Measurements from ENCODE around the gene GLIS1.

Gene GLIS1

DNA sequence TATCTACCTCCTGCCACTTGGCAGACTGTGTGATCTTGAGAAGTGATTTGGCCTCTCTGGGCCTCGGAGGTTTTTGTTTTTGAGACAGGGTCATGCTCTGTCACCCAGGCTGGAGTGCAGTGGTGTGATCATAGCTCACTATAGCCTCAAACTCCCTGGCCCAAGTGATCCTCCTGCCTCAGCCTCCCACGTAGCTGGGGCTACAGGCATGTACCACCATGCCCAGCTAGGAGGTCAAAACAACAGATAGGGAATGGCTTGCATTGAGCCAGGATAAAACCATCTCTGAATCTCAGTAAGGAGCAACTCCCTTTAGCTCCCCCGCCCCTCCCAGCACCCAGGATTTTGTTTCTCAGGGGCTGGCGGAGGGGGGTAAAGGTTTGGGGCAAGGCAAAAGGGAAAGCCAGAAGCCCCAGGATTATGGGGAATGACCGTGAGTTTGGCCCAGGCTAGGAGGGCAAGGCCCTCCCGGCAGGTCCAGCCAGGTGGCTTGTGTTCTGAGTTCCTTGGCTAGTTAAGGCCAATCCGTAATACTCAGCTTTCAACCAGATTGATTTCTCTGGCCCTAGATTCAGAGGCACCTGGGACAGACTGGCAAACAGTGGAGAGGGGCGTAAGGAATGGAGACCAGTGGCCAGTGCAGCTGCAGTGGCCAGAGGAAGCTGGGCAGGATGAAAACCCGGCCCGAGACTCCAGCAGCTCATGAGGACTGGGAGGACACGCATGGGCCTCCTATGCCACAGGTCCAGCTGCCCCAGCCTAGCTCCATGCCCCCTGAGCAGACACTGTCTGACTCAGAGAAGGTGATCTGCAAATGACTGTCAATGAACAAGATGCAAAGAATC lies 149.7 kb downstream of the GLIS1 start:
- DNase-seq: no peak

DNA sequence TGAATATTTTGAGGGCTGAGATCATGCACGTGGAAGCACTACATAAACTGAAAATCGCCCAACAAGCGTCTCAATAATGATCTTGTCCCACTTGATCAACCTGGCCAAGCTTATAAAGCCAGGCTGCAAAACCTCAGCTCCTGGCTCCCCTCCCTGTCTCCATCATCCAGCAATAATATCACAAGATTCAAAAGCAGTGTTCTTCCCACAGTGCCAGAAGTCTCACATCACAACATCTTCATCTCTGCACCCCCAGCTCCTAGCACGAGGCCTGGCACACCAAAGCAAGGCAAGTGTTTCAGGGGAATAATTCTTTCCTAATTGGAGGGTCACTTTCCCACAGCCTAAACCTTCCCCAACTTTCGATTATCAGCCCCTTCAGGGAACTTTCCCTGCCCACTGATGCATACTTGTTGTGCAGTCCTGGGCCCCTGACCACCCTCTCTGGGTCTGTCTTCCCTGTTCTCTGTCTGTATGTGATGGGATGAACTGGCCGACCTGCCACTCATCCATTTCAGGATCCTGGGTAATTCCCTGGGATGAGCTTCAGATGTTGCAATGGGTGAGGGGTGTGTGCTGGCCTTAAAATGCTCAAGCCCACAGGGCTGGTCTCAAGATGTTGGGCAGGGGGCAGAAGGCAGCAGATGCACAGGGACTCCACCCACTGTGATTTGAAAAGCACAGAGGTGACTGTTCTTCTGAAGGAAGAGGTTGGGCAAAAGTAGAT lies 150.7 kb downstream of the GLIS1 start:
- peak; percentile 29 for DNase-seq

DNA sequence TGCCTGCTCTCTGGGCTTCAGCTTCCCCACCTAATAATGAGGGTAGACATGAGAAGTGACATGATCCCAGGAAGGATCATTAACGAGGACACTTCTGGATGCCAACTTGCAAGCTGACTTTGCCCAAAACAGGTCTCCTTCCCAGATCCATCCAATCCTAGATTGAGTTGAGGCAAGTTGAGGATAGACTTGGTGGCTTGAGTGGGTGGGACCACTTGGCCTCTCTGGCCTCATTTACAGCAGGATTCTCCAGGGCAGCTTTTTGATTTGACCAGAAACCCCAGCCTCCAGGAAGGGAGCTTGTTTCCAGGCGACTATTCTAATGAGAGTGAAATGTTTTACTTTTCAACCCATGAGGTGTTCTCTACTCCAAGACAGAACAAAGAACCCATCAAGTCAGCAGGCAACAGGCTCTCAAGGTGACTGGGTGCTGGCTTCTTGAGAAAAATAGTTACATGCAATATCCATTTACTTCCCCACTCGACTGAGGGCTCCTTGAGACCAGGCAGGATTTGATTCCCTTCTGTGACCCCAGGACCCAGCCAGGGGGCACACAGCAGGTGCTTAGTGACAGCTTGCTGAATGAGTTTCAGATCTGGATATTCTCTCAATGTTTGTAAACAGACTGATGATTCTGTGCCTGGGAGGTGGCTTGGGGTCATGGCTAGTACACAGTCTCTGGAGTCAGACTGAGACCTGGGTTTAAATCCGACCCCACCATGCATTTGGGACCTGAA lies 151.5 kb downstream of the GLIS1 start:
- DNase-seq: no peak

DNA sequence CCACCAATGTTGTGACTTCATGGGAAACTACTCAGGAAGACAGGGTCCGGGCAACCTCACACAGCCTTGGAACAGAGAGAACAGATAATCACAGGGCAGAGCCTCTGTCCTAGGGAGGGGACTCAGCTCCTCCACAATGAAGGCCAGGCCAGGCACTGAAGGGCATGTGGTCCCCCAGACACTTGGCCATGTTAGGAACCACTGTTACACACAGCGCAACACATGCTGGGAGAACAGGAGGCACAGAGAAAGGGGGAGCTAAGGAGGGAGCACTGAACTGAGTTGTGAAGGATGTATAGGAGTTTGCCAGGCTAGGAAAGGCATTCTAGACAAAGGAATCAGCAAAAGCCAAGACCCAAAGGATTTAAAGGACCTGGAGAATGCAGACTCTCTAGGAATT lies 152.2 kb downstream of the GLIS1 start:
- DNase-seq: no peak

DNA sequence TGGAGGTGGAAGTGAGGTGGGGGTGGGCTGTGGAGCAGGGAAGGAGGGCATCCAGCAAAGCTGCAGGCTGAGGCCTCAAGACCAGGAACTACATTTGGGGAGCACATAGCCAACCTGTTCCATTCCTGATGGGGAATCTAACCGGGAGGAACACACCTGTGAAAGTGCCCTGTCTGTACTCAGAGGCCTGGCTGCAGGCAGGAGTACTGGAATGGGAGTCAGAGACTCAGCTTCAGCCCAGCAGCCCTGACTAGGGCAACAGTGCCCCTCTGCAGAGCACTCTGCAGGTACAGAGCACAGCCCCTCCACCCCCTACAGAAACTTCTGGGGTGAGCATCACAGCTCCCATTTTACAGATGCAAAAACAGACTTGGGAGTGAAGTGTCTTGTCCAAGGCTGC lies 153.4 kb downstream of the GLIS1 start:
- peak; percentile 12 for DNase-seq

DNA sequence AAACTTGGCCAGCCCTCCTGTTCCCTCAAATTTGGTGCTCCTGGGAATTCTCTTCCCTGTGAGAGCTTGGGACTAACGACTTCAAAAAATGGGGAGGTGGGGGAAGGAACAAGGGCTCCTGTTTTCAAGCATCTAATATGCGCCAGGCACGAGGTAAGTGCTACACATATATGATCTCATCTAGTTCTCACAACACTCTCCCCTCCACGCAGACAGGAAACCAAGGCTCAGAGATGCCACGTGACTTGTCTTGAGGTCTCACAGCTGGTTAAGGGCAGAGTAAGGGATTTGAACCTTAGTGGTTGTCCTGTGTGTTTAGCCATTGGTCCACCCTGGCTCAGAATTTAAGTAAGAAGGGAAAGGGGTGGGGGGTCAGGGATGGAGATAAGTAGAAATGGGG lies 153.8 kb downstream of the GLIS1 start:
- DNase-seq: peak; percentile 23

DNA sequence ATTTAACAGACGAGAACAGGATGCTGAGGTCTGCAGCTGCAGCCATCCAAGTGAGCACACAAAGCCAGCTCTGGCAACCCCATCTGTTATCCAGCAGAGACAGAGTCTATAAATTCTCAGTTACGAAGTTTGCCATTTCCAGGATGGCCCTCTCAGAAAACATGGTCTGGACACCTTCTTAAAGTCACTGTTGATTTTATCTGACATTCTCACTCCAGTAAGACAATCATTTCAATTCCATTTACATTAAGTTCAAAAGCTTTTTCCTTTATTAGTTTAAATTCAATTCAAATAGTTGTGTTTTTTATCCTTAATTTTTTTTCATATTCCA lies 154.2 kb downstream of the GLIS1 start:
- no peak for DNase-seq

DNA sequence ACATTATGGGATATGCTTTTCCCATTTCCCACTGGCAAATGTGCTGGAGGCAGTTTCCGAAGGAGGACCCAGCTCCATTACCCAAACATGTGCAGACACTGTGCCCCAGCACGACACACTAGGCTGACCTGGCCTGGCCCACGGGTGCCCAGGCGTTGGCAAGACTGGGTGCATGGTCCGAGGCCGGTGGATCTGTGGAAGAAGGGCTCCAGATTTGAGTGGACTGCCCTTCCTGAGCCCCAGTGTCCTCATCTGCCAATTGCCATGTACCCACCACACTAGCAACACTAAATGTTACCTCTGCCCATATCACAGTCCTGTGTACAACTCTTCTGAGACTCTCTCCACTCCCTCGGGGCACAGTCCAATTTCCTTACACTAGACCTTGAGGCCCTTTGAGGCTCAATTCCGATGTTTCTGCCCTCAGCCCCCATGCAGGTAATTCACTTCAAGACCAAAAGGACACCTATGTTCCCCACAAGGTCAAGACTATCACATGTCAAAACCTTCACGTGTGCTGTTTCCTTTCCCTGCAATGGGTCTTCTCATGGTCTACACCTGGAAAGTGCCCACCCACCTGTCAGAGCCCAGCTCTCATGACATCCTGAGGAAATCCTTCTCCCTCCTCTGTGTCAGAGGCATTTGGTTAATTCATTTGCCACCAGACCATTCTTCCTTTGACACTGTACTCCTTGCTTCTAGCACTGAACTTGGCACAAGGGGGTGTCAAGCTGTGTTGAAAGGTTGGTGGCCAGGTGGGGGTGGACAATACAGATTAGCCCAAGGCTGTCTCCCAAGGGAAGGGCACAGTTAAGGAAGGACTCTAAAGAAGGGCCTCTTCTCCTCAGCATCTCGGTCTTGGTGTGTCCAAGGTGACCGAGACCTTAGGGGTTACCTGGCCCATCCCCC lies 154.8 kb downstream of the GLIS1 start:
- DNase-seq: peak; percentile 7

DNA sequence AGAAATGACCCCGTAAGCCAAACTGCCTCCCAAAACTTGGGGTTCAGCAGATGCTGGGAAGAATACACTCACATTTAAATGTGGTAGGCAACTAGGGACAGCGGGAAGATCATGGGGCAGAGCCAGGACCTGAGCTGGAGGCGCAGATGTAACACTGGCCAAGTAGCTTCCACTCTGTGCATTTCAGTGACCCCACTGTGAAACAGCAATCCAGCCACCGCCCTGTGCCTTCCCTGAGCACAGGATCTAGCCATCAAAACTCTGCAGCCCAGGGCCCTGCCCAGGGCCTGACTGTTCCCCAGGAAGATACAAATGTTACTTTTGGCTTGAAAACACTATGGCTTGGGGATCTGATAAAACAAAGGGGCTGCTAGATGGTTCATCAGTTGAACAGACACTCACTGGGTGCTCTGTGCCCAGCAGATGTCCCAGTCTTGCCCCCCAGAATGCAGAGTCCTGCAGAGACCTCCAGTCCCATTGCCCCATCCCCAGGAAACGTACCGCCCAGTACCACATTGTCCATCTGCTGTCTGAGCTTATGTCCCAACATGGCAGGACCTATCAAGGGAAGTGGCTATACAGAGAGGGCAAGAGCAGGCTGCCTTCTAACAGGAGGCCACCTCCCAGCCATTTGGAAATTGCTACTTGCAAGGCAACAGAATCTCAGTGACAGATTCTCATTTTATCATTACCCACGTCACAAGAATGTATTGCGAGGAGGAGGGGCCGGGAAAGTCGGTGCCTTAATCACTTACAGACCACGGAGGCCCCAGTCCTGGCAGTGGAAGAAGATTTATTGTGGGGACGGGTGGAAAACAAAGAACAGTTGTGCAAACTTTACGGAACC lies 155.7 kb downstream of the GLIS1 start:
- DNase-seq: peak; percentile 79

DNA sequence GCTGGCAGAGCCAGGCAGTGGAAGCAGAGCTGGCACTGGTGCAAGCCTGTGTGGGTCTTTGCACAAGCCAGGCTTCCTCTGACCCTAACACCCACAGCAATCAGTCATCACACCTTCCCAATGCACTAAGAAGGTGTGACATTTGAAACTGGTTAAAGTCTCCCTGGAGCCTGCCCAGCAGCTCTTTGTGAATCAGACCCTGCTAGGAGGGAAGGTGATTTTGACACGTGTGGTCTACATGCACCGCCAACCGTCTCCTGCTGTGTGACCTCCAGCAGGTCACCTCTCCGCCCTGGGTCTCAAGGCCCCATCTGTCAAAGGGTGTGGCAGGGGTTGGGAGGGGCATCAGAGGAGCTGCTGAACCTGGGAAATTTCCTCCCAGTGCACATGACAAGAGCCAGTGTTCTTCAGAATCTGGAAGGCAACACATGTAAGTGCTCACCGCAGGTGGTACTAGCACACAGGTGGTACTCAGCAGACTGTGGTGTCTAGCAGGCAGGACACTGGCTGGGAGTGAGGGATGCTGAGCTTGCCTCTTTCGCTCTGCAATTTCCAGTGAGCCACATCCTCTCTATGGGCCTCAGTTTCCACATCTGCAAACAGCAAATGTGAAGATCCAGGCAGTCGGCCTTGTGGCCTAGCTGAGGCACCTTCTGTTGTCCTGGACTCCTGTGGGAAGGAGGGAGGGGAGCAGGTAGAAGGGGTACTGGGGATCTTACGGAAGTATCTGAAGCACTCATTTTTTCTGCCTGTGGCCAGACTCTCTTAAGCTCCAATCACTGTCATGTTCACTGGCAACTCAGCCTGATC lies 156.5 kb downstream of the GLIS1 start:
- DNase-seq: peak; percentile 17

DNA sequence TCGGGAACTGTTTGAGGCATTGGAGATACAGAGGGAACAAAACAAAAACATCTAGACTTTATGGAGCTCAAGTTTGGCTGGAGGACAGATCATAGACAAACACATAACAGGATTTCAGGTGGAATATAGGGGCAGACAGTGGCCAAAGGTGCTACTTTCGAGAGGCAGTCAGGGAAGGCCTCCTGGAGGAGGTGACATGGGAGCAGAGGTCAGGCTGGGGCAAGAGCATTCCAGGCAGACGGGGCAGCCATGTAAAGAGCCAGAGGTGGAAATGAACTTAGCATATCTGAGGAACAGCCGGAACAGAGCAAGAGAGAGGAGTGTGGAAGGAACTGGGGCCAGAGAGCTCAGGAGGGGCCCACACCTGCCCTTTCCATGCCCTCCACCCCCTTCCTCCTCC lies 157.5 kb downstream of the GLIS1 start:
- DNase-seq: peak; percentile 9

DNA sequence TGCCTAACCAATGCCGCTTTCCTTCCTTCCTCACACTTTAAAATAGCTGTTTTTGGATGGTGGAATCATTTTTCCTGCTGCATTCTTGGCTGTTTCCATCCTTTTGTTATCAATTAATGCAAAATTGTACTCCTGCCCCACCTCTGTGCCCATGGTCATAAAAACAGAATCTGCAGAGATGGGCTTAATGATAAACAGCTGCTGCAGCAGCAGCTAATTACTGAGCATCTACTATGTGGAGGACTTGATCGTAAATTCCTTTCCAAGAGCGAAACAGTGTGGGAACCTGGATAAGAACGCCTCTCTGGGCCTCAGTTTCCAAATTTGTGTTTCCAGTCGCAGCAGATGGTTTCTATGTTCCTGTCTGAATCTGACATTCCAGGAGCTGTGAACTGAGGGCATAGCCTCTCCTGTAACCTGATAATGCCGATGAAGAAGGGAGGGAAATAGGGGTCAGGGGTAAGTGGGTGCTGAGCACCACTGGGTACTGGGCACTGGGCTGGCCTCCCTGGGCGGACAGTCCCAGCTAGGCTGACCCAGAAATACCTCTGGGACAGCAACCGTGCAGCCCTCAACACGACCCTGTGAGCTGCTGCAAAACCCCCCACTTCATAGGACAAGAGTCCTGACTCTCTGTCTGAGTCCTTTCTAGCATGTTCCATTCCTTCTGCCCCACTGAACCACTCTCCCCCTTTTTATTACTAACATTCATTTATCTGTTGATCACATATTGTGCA lies 158.1 kb downstream of the GLIS1 start:
- DNase-seq: peak; percentile 10

DNA sequence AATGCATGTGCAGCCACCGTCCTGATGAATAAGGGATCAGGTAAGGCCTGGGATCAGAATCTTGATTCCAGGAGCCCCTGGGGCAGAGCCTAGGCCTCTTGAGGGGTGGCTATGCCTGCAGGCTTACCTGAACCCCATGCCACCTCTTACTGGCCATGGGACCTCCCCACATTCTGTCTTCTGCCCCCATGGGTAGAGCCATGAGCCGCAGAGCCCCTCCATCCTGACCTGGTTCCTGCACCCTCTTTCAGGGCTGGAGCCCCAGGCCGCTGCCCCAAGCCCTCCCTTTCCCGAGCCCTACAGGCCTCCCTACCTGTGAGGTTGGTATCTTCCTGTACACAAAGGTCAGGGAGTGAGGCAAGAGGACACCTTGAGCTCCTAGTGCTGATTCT lies 159.0 kb downstream of the GLIS1 start:
- DNase-seq: no peak

DNA sequence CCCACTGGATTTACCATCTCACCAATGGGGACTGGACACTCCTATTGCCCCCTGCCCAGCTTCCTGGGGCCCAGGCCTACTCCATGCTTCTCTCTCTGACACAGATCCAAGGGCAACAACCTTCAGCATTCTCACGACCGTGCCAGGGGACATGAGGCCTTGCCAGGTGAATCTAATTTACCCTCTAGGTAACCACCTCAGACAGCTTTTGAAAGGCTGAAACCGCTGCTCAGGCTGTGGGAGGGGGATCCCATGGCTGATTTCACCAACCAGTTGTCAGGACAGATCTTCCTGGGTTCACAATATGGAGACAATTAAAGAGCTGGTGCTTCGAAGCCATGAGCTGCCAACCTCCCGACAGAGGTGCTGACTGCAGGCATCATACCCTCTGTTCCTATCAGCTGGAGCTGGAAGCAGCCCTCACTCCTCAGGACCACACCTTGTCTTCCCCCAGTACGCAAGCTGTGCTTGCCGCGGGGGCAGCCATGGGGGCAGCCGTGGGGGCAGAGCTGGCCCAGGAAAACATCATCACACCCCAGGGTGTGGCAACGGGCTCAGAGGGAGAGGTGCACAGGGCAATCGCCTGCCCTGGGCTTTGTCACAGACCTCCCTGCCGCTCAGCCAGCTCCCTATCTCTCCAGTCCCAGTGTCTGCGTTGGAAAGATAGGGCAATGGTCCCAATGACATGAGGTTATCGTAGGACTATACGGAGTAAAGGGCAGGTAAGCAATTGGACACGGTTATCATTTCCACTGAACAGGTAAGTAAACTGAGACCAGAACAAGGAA lies 159.5 kb downstream of the GLIS1 start:
- DNase-seq: peak; percentile 14

DNA sequence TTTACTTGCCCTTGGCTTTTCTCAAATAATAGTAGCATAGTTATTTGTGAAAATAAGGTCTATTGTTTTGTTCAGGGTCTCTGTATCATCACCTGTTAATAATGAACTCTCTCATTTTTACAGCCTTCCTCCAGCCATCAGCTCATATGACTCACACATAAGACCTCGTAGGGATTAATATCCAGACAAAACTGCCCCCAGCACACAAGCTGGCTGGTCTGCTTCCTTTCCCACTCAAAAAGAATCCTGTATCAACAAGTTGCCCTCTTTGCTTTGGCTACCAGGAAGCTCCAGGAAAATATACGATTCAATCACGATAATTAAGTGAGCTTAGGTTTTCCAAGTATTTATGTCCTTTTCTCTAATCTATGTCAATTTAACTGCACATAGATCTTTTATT lies 160.6 kb downstream of the GLIS1 start:
- no peak for DNase-seq

DNA sequence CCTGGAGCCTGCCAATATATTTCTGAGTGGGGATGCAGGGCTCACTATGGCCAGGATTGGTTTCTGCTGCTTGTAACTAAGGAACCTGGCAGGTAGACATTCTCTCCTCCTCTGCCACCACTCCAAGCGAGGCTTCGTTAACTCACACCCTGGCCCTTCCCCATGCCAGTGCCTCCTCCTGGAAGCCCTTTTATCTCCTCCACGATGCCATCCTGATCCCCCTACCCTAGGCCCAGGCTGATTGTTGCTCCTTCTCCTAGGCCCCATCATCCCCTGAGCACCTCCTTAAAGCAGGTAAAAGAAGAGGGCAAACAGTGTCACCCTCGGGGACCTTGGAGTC lies 161.2 kb downstream of the GLIS1 start:
- peak; percentile 25 for DNase-seq

DNA sequence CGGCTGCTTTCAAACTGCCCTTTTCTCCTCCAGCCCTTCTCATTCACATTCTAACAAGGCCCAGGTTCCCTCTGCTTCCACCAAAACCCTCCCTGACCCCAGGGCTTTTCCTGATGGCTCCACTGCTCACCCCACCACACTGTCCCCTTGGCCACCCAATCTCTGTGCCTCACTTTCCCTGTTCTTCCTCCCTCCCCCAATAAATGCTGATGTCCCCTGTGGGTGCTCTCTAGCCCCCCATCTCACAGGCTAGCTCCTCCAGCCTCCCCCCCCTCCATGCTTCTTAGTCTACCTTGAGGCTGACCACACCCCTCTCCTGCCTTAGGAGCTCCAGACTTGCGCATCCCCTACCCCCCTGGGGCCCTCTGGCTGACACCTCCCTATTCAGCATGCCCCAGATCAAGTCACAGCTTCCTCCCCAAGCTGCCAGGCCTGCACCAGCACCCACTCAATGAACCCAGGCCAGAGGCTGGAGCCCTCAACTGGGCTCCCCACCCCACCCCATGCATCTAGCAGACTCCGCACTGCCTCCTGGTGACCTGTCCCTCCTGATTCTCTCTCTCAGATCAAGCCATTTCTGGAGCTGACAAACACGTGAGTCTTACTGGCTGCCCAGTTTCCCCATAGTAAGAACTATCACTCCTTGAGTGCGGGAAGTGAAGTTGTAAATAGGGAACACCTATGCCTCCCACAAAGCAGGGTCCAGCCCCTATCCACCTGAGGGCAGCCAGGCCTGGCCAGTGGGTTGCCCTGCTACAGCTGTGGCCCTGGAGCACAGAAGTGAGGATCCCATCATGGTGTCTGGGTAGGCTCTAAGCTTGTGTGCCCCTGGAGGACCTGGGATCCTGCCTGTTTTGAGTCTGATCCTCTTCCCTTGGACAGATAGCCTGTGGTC lies 161.9 kb downstream of the GLIS1 start:
- DNase-seq: peak; percentile 18

DNA sequence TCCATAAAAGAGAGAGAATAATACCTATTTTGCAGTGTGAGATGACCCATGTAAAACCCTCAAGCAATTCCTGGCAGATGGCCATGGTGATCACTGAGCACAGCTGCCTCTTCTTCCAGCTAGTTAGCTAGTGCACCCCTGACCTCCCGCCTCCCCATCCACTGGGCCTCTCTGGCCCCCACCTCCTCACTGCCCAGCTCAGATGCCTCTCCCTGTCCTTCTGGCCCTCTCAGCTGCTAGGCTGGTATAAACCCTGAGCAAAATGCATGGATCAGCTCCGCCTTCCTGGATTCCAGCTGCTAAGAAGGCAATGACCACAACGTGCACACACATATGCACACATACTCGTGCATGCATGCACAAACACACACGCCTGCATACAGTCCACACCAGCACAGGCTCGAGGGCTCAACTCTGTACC lies 162.6 kb downstream of the GLIS1 start:
- DNase-seq: peak; percentile 29
